NB4 (cell line): ENCODE results near the gene KIF23.
A peak's percentile ranks its signal among the peaks of the same experiment; 100 is the strongest.

Source experiments
- DNase-seq: peaks from one replicate; pipeline ENCODE4 v3.0.0; 2010; ENCODE audit warnings: low read depth
- H3K4me3 ChIP-seq: one replicate; pipeline ENCODE4 v1.5.1; 2011; ENCODE audit warnings: mild to moderate bottlenecking, low read depth, low read length, moderate library complexity
- MYC ChIP-seq: IDR thresholded peaks from 2 replicates; pipeline ENCODE4 v1.6.1; 2011; ENCODE audit warnings: low read depth, low read length
- POLR2A ChIP-seq: IDR thresholded peaks from 2 replicates; pipeline ENCODE4 v1.6.1; 2011; ENCODE audit warnings: mild to moderate bottlenecking; ENCODE audit not compliant: insufficient read length; ENCODE audit errors: extremely low read depth
- TF ChIP-seq, protein P1 (sequence below): IDR thresholded peaks from one replicate; pipeline ENCODE4 v1.5.1; 2012; ENCODE audit warnings: low read depth, low read length
- TF ChIP-seq, protein P2 (sequence below): IDR thresholded peaks from 2 replicates; pipeline ENCODE4 v1.6.1; 2011; ENCODE audit warnings: low read depth, low read length

KIF23 gene

GRCh38 chr15:69459066-69459465 is 44.9 kb downstream of the KIF23 start:
- peak; percentile 36 for DNase-seq
- H3K4me3 ChIP-seq = no peak overlapping the region
- TF ChIP-seq, protein P1, sequence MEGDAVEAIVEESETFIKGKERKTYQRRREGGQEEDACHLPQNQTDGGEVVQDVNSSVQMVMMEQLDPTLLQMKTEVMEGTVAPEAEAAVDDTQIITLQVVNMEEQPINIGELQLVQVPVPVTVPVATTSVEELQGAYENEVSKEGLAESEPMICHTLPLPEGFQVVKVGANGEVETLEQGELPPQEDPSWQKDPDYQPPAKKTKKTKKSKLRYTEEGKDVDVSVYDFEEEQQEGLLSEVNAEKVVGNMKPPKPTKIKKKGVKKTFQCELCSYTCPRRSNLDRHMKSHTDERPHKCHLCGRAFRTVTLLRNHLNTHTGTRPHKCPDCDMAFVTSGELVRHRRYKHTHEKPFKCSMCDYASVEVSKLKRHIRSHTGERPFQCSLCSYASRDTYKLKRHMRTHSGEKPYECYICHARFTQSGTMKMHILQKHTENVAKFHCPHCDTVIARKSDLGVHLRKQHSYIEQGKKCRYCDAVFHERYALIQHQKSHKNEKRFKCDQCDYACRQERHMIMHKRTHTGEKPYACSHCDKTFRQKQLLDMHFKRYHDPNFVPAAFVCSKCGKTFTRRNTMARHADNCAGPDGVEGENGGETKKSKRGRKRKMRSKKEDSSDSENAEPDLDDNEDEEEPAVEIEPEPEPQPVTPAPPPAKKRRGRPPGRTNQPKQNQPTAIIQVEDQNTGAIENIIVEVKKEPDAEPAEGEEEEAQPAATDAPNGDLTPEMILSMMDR = no peak
- TF ChIP-seq MYC (no peak), POLR2A (no peak)
- TF ChIP-seq, protein P2, sequence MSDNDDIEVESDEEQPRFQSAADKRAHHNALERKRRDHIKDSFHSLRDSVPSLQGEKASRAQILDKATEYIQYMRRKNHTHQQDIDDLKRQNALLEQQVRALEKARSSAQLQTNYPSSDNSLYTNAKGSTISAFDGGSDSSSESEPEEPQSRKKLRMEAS = no peak

DNA sequence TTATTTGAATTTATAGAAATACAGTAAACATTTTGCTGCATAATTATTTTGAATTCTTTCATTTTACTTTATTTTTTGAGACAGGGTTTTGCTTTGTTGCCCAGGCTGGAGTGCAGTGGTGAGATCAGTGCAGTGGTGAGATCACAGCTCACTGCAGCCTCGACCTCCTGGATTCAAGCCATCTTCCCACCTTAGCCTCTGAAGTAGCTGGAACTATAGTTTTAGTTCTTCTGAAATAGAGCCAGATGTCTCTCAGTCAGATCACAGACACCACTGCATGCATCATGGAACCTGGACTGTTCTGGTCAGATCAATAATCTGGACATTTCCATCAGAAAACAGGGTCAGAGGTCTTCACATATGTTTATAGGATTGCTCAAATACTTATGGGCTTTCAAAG is 46.3 kb downstream of the KIF23 start:
- no peak for DNase-seq
- TF ChIP-seq, protein P1 = no peak
- TF ChIP-seq, protein P2 = no peak
- TF ChIP-seq POLR2A (no peak), MYC (no peak)
- H3K4me3 ChIP-seq = no peak overlapping the region

DNA sequence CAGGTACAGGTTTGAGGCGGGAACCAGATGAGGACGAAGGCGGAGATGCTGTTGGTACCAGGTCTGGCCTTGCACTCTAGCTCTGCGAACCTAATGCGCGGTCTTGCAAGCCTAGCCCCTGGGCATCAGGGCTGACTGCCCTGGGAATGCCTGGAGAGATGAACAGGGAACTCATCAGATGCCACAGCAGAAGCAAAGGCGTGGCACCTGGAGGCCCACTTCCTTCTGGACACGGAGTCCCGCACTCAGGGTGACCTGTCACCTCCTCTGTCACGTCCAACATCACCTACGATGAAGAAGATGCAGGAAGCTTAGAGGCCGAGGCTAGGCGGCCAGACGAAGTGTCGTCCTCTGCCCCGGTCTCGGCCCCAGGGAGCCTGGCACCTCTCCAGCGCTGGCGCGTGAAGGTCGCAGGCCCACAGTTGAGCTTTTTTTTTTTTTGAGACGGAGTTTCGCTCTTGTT is 47.9 kb downstream of the KIF23 start:
- DNase-seq = no peak
- peak overlapping the region; percentile 61 for H3K4me3 ChIP-seq
- TF ChIP-seq, protein P2 = no peak
- TF ChIP-seq, protein P1 = no peak
- TF ChIP-seq POLR2A (no peak), MYC (no peak)

DNA sequence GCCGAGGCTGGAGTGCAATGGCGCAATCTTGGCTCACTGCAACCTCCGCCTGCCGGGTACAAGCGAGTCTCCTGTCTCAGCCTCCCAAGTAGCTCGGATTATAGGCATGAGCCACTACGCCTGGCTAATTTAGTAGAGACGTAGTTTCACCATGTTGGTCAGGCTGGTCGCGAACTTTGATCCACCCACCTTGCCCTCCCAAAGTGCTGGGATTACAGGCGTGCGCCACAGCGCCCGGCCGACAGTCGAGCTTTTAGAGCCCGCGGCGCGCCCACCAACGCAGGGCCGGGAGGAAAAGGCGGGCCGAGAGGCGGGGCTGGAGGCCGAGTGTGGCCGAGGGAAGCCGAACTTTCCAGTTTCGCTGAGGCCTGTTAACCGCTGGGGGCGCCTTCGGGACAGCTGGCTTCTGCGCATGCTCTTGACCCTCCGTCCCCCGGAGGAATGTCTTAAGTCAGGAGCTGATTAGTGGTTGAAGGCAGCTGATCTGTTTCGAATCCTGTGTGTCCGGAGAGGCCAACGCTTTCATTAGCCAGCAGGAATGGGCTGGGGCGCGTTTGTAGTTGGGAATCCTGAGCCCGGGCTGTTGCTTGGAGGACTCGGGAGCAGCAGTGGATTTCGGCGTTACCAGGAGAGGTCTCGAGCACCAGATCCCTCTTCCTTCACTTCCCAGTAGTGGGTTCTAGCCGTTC is 48.5 kb downstream of the KIF23 start:
- peak; percentile 96 for DNase-seq
- TF ChIP-seq, protein P2 = peak; percentile 19; the same call in 1 of the 2 replicates
- peak; percentile 48 for TF ChIP-seq POLR2A
- TF ChIP-seq, protein P1 = peak; percentile 74
- peak; percentile 10; the same call in 1 of the 2 replicates for TF ChIP-seq MYC
- H3K4me3 ChIP-seq = peak overlapping the region; percentile 61

GRCh38 chr15:69463182-69463756 is 49.1 kb downstream of the KIF23 start:
- no peak for DNase-seq
- TF ChIP-seq, protein P2 = no peak
- no peak for TF ChIP-seq MYC
- no peak for TF ChIP-seq POLR2A

GRCh38 chr15:69465253-69465652 is 51.1 kb downstream of the KIF23 start:
- no peak for TF ChIP-seq MYC
- TF ChIP-seq, protein P1 = no peak
- no peak for TF ChIP-seq POLR2A
- TF ChIP-seq, protein P2 = no peak
- no peak for DNase-seq
- H3K4me3 ChIP-seq = no peak overlapping the region

More at GRCh38 chr15:69463182-69463756, 49.1 kb downstream of the KIF23 start:
- peak overlapping the region; percentile 49 for H3K4me3 ChIP-seq
